Activated CD4-positive, alpha-beta T cell treated with anti-CD3 and anti-CD28 coated beads for 4 hours (primary cell): ENCODE data around the gene PNKP.
A peak's percentile ranks its signal among the peaks of the same experiment; 100 is the strongest.

ENCODE experiments used
- DNase-seq, 2 donors: peaks; one replicate each; pipeline ENCODE4 v3.0.0-alpha.2; 2020

The PNKP gene

GRCh38 chr19:49889687-49890348 is 22.4 kb upstream of the PNKP start:
- peak; percentile 74 to 76 for DNase-seq

GRCh38 chr19:49889038-49889686 is 21.8 kb upstream of the PNKP start:
- no peak for DNase-seq

- DNase-seq: no peak
Observed at GRCh38 chr19:49888510-49888824, 21.1 kb upstream of the PNKP start.

DNA sequence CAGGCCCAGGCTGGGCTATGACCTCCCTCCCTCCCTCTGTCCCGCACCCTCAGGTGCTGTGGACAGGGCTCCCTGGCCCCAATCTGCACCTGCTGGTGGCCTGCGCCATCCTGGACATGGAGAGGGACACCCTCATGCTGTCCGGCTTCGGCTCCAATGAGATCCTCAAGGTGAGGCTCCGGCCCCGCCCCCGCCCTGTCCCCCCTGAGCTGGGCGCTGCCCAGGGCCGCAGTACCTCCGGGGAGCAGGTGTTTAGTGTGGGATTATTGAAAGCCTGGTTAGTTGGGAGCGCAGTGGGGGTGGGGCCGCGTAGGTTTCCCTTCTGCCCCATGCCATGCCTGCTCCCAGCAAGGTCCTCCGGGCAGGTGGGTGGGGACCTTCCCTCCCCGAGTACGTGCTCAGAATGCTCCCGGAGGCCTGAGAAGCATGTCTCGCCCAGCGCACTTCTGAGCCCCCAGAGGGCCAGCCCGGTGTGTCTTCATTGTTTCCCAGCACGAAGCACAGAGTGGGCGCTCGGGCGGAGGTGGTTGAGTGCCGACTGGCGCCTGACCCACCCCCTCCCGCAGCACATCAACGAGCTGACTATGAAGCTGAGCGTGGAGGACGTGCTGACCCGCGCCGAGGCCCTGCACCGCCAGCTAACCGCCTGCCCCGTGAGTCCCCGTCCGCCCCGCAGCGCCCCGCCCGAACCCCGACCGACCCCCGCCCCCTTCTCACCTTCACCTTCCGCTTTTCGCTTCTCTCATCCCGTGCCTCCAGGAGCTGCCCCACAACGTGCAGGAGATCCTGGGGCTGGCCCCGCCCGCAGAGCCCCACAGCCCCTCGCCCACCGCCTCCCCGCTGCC is 20.5 kb upstream of the PNKP start:
- DNase-seq: no peak

GRCh38 chr19:49887037-49887664 is 19.8 kb upstream of the PNKP start:
- DNase-seq: no peak

- no peak for DNase-seq
Observed at GRCh38 chr19:49884760-49885159, 17.4 kb upstream of the PNKP start.

DNA sequence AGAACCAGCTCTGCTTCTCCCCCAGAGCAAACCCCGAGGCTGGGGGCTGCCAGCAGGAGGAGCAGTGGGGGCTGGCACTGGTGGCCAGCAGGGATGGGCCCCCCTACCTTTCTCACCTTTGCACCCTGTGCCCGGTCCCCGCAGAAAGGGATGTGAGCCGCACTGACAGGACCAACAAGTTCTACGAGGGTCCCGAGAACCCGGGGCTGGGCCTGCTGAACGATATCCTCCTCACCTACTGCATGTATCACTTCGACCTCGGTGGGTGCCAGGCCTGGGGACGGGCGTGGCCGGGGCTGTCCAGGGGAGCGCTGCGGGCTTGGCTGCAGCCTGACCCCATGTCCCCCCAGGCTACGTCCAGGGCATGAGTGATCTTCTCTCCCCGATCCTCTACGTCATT is 16.7 kb upstream of the PNKP start:
- no peak for DNase-seq

DNA sequence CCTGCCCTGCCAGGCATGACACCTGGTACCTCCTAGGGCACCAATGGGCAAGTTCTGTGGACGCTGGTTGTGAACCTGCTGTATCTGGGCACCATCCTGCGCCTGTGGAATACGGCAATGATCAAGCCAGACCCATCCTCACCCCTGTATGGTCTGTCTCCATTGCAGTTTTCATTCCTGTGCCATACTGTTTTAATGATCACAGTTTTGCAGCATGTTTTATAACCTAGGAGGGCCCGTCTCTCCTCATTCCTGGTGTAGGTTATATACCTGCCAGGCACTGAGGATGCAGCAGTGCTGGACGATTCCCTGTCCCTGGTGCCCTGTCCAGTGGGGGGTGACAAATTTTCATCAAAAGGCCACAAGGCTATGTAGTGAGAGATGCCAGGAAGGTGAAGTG is 15.7 kb upstream of the PNKP start:
- no peak for DNase-seq

GRCh38 chr19:49882643-49883042 is 15.3 kb upstream of the PNKP start:
- no peak for DNase-seq

- DNase-seq: no peak
Observed at GRCh38 chr19:49881672-49882394, 14.5 kb upstream of the PNKP start.

DNA sequence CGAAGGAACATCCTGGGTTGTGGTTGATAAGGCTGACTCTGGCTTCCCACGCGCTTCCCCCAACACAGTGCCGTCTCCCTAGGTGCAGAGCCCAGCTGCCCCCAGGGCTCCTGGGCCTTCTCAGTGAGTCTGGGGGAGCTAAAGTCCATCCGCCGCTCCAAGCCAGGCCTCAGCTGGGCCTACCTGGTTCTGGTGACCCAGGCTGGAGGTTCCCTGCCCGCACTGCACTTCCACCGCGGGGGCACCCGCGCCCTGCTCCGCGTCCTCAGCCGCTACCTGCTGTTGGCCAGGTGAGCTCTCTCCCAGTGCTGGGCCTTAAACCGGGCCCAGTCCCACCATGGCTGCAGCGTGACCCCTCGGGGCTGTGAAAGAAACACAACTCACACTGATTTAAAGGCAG is 13.8 kb upstream of the PNKP start:
- no peak for DNase-seq

DNA sequence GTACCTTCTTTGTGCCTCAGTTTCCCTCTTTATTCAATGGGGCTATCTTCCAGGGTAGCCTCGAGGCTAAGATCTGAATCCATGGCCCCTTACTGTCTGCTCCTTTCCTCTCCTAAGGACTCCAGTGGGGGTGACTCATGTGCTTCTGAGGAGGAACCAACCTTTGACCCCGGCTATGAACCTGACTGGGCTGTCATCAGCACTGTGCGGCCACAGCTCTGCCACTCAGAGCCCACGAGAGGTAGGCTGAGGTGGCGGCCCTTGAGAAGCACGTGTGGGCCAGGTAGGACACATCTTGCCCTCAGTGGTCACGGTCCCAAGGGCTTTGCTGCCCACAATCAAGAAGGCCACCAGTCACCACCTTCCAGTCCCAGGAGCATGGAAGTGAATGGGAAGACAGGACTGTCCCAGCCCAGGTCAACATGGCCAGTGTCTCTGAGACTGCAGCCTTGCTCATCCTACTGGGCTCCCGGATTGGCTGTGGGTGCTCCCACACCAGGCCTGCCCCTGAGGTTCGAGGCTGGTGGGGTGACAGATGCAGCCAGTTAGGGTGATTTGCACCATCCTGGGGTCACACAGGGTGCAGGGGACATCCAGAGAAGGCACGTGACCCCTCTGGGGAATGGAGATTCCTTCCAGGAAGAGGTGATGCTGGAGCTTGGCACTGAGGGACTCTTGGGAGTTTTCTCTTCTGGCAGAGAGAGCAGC is 12.9 kb upstream of the PNKP start:
- DNase-seq: no peak

DNA sequence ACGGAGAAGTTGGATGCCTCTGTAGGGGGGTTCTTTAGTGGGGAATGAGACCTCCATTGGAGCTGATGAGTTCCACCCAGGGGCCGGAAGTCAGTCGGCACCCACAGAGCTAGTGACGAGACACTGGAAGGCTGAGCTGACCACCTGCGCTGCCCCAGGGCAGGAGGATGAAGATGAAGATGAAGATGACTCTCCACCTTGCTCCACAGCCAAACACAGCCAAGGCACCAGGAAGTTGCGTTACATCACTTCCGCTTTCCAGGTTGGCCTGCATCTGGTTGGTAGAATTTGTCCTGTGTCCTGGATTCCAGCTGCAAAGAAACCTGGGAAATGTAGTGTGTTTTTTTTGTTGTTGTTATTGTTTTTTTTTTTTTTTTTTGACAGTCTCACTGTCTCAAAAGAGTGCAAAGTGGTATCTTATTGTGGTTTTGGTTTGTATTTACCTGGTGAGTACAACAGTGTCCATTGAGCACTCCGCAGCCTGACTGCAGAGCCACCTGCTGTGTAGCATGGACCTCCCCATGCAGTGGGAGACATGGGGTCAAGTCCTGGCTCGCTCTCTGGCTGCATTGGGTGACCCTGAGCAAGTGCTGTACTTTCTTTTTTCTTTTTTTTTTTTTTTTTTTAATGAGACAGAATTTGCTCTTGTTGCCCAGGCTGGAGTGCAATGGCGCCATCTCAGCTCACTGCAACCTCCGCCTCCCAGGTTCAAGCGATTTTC is 12.0 kb upstream of the PNKP start:
- no peak for DNase-seq

DNA sequence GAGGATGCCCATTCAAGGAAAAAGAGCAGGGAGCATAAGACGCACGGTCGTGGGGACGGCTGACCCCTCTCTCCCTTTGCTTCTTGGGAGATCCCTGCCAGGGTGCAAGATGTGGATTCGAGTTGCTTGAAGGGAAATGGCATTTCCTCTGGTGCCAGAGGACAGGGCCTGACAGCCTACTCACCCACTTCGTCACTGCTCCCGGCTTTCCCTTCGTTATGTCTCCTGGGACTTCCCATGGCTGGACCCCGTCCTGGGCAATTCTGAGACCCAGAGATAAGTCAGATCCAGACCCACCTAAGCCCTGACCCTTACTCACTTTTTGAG is 11.3 kb upstream of the PNKP start:
- DNase-seq: no peak

GRCh38 chr19:49877879-49878743 is 10.7 kb upstream of the PNKP start:
- DNase-seq: peak; percentile 98 to 99

- DNase-seq: peak; percentile 97 to 98
Observed at GRCh38 chr19:49877020-49877878, 9.9 kb upstream of the PNKP start, which contains the start of the genes AKT1S1 and TBC1D17. Gene AKT1S1, minus strand, starts transcription at chr19:49877355. Its CDS starts 4,060 bp downstream, at chr19:49873295. Gene TBC1D17, plus strand, starts transcription at chr19:49877702. Its CDS starts 22 bp downstream, at chr19:49877724.

GRCh38 chr19:49876422-49877019 is 9.1 kb upstream of the PNKP start:
- peak; percentile 97 to 98 for DNase-seq

DNA sequence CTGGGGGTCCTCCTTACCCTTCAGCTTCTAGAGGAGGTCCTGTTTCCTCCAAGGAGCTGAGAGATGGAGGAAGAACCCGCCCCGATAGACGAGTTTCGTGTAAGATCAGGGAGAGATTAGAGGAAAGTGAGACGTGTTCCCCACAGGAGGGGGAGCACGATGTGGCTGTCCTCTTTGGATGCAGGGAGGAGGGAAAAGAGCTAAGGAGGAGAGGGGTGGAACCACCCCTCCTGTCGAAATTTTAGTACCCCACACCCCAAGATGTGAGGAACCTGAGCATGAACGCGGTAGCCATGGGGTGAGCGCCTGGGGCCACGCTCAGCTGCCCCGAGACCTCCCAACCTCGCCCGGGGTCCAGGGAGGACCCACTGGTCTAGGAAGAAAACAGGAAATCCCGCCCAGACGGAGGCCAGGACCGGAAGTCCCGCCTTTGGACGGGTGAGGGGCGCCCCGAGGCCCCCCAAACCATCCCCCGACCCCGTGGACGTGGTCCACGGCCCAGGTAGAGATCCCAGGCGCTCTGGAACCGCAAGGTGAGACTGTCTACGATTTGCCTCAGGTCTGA is 8.6 kb upstream of the PNKP start:
- DNase-seq: peak; percentile 58 to 63

DNA sequence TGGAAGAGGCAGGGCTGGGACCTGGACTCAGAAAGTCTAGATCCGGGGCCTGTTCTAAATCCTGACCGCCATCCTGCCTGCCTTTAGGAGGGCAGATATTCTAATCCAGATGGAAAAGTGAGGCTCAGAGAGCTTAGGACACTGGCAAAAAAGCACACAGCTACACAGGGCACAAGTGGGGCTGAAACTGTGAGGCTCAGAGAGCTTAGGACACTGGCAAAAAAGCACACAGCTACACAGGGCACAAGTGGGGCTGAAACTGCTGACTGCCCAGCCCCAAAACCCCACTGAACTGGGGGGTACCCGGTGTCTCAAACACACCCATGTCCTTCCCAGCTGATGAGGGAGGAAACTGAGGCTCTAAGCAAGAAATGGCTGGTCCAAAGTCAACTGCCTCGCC is 7.8 kb upstream of the PNKP start:
- no peak for DNase-seq
